GM08714 (cell line): ENCODE results near the gene LDLRAD3.

Experiments
- H3K4me3 ChIP-seq: fragments of 200-500 bp; sonication (Bioruptor generic); 2 replicates; pipeline ENCODE4 v1.5.1; 2014; ENCODE audit warnings: mild to moderate bottlenecking, low read length, inconsistent platforms
- ZNF274 ChIP-seq: IDR thresholded peaks from 2 replicates; pipeline ENCODE4 v1.6.1; 2012; ENCODE audit warnings: mild to moderate bottlenecking, low read depth, low read length

Gene LDLRAD3

DNA sequence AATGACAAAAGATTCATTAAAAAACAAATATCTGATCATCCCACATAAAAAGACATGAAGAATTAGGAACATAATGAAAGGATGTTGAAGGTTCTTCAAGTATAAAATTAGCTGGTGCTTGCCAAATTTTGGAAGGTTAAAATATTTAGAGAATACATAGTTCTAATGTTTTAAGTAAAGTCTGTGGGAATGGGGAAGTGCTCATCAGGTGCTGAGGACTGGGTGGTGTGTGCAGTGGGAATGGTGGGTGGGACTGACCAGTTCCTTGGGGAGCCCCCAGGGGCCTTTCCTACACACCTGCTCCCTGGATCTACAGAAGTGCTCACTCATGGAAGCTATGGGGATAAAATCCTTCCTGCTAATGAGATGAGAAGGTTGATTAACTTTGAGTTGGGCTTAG lies 11.8 kb downstream of the LDLRAD3 start:
- H3K4me3 ChIP-seq: no peak overlapping the region

DNA sequence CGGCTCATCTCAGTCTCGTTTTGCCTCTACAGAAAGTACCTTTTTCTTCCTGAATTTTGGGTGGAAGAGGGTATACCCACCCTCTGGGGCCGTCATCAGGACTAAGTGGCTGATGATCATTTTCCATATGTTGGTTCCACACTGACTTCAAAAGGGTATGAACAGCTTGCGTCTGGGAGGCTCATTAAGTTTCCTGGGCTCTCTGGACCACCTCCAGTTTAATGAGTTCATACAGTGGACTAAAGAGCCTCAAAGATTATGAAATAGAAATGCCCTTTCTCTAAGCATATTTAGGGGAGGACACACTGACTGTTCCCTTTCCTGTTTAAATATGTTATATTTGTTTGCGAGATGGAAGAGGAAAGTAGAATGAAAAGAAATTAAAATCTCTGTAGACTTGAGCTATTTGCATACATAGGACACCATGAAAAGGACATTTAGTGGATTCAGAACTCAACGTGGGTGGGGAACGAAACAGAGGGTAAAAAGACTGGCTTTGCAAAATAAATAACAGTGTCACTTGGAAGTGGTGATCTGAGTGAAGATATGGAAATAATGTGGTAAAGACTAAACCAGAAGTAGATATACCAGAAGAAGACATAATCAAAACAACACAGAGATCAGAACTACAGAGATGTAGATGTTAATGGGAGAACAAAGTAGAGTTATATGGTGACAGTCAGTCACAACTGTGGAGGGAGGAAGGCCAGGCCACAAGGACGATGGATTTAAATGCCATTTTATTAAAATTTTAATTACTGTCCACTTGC lies 18.7 kb downstream of the LDLRAD3 start:
- no peak overlapping the region for H3K4me3 ChIP-seq
- TF ChIP-seq ZNF274: no peak

More for the DNA sequence above, 11.8 kb downstream of the LDLRAD3 start:
- TF ChIP-seq ZNF274: no peak

DNA sequence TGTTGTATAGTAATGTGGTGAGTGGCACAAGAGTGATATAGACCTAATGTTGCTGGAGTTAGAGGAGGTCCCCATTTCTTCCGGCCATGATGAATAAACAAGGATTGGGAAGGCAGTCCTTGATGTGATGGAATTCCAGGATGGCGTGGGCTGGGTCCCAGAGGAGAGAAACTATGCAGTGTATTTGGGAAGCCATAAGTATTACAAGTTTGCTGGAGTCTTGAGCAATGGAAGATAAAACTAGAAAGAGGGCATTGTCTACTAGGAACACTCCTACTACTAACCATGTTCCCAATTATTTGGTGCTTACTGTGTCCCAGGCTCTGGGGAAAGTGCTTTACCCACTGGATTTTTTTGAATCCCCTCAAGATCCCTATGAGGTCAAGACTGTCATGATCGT lies 20.0 kb downstream of the LDLRAD3 start:
- H3K4me3 ChIP-seq: no peak overlapping the region
- no peak for TF ChIP-seq ZNF274

DNA sequence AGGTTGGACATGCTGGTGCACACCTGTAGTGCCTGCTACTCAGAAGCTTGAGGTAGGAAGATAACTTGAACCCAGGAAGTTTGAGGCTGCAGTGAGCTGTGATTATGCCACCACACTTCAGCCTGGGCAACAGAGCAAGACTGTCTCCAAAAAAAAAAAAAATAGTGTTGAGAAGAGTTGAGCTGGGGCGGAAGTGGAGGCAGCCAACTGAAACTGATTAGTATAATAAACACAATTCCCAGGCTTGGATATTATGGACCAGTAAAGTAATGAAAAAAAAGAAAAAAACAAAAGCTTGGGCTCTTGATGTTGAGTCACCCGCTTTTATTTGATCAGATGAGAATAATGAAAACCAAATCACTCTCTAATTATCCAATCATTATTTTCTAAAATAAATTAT lies 21.0 kb downstream of the LDLRAD3 start:
- H3K4me3 ChIP-seq: no peak overlapping the region
- TF ChIP-seq ZNF274: no peak

DNA sequence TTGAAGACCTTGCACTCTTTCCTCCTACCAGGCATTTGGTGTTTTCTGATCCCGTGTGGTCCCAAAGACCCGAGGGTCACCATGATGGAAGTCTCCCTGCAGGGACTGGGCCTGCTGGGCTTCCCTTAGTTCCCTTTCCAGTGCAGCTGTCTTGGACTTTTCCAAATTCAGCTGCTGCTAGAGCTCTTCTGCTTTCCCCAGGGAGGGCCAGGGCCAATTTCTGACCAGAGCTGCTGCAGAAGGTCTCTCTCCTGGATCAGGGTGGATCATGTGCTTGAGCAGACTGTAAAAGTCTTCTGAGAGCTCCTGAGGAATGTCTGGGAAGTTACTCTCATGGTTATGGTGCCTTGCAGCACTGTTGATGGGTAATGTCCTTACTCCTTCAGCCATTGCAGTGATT lies 23.2 kb downstream of the LDLRAD3 start:
- no peak for TF ChIP-seq ZNF274
- no peak overlapping the region for H3K4me3 ChIP-seq

DNA sequence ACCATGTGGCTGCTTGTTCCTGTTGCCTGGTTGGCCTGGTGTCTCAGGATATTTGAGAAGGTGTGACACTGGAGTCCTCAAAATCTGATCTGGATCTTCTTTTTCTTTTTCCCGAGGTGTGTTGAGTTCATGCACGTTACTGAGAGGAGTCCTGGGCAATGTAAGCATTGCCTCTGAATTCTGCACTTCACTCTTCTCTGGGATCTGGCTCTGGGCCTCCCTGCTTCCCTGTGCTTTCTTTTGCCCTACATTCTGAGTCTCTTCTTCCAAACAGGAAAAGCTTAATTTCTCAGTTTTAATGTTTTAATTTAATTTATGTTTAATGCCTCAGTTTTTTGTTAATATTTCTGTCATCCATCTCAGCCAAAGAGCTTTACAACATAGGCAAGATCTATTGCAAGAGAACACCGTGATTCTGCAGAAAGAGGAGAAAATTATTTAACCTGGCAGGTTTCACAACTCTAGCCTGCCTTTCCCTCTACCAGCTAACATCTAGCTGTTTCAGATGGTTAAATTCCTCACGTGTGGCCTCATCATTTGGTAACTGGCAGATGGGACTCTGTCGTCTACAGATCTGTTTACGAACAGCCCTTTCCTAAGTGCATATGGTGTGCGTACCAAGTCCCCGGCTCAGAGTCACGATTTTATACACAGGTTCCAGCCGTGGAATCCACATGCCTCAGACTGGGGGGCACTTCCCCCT lies 24.7 kb downstream of the LDLRAD3 start:
- H3K4me3 ChIP-seq: no peak overlapping the region
- TF ChIP-seq ZNF274: no peak

DNA sequence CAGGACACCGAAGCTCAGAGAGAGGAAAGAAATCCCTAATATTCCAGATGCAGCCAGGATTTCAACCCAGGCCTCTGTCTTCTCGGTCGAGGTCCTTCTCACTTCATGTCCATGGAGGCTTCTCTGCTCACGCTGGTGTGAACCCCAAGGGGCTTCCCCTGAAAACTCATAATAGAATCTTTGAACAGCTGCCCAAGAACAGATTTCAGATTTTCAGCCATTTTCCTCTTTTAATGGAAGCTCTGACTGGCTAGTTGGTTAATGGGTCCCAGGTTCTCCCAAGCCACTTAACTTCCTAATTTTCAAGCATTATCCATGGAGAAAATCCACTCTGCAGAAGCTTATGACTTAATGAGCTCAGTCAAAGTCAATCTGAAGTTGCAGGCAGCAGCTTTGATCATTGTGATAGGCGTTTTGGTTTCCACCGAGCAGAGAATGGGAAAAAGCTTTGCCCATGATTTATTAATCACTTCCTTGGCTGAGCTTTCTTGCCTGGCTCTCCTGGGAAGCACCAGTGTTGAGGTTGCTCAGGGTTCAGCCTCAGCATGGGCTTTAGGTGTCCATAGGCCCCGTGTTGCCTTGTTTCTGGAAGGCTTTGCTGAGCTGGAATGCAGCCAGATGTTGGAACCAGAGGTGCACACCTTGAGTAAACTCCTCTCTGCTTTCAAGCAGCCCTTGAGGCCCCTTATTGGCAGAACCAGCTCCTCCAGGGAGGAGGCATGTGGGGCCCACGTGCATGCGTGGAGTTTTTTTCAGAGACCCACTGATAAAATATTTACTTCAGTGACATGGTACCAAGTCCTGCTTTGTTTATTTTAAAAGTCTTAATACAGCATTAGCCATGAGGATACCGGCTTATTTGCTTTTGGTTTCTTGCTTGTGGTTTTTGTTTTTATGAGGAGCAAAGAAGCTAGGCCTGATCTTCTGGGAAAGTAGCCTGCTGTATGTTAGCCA lies 25.5 kb downstream of the LDLRAD3 start:
- no peak for TF ChIP-seq ZNF274
- no peak overlapping the region for H3K4me3 ChIP-seq

DNA sequence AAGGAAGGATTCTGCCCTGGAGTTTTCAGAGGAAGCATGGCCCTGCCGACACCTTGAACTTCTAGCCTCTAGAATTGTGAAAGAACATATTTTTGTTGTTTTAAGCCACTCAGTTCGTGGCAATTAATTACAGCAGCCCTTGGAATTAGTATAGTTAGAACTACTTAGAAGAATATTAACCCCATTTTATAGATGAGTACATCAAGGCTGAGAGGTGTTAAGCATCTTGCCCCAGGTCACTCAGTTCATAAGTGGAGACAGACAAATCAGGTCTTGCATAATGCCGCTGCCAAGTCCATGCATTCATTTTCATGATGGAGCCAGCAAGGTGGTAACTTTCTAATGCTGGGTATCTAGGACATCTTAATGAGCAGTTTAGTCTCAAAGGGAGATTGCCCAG lies 26.6 kb downstream of the LDLRAD3 start:
- no peak overlapping the region for H3K4me3 ChIP-seq
- no peak for TF ChIP-seq ZNF274

DNA sequence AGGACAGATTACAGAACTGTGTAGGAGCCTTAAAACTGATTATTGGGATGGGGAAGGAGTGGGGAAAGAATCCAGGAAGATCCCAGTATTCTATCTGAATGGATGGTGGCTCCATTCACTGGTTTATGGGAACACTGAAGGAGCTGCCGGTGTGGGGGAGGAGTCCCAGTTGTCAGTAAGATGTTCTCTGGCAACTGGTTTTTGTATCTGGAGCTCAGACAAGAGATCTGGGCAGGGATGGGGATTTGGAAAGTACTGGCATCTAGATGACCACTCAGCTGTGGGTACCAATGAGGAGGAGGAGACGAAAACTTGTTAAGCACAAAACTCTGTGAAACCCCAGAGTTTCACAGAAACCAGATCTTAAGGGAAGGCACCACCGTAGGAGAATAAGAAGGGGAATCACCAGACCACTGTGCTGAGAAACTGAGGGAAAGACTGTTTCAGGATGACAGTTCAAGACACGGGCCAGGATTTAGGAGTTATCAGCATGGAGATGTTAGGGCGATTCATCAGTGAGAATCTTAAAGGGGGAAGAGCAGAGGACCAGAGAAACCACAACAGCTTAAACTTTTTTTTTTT lies 28.1 kb downstream of the LDLRAD3 start:
- no peak for TF ChIP-seq ZNF274
- no peak overlapping the region for H3K4me3 ChIP-seq

DNA sequence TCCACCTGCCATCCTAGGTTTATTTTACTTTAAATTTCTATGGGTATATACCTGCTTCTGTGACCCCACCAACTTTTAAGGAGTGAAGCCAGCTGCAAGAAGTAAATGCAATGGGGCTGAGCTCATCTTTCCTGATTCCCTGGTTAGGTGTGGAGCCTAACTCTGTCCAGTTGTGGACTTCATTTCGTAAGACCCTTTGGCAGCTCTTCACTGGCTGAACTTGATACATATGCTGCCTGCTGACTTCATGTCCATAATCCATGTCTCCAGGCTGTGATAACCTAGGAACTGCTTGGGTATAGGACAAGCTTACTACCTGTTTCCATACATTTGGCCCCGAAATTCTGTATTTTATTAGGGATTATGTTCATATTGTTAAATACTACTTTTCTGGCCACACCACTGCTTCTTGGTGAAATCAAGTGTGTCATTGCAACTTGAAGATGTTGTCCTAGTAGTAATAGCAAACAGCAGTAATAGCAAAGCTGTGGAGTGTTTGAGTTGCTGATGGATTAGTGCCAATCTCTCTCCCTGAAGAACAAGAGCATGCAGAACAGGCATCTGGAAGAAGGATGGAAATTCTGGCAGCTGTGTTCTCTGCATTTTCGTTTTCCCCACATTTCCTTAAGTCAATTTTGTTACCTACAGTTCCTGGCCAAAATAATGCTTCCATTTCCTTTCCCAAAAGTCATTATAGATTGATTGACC lies 31.2 kb downstream of the LDLRAD3 start:
- no peak for TF ChIP-seq ZNF274
- H3K4me3 ChIP-seq: no peak overlapping the region

DNA sequence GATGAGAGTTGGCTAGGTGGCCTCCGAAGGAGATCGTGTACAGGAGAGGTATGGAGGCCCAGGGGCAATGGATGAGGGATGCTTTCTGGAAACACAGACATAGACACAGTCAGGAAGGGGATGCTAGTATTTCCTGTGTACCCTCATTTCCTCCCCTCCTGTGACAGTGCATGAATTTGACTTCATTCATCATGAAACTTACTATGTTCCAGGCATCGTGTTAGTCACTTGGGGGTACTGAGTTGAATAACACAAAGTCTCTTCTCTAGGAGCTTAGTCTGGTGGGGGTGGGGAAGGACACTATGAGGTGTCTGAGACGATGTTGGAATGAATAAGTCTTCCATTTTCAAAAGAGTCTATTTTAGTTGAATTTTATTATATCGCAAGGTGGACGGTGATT lies 32.6 kb downstream of the LDLRAD3 start:
- TF ChIP-seq ZNF274: no peak
- H3K4me3 ChIP-seq: no peak overlapping the region

DNA sequence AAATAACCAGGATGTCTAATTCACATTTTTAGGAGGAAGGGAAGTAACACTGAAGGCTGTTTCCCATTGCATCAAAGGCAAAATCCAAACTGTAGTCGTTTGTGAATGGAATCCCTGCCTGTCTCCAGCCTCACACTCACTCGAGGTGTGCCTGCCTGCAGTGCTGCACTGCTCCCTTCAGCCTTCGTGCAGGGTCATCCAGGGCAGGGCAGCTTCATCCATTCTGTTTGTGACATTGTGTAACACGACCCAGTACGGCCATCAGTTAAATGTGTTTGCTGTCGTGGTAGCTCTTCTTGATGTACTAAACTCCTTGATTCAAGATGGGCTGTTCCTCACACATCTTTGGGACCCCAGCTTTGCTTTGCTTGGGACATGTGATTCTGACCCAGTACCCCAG lies 34.3 kb downstream of the LDLRAD3 start:
- H3K4me3 ChIP-seq: no peak overlapping the region
- TF ChIP-seq ZNF274: no peak

DNA sequence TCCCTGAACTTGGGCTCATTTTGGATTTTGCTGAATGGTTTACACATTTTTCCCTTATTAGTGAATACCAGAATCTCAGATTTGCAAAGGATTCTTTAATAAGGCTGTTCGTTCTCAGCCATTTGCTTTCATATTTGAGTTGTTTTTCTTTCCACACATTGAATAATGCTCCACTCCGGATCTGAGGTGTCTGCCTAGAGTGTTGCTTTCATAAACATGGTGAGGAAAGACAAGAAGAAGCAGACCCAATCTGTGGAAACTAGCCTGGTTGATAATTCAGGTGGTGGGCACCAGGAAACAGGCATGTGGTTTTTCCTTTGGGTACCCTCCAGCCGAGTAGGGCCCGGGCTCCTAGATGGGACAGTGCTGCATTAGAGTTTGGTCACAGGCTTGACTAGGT lies 35.0 kb downstream of the LDLRAD3 start:
- TF ChIP-seq ZNF274: no peak
- no peak overlapping the region for H3K4me3 ChIP-seq
